Spleen (tissue), 11 donors: ENCODE data around the gene STARD7. TPM values are rescaled to one million over a fixed set of nuclear protein-coding genes. Genes with fewer than 3 reads are reported as not detected.
A peak's percentile ranks its signal among the peaks of the same experiment; 100 is the strongest.

ENCODE experiments used
- DNase-seq: peaks from one replicate; pipeline ENCODE4 v3.0.0-alpha.2; 2020
- H3K27ac ChIP-seq, 8 donors: fragments of 200-600 bp; sonication (generic) in 7 of 8; 1 replicate in 4 of 8; 2 replicates in 4 of 8; pipeline versions ENCODE4 v1.5.0 to v1.8.0; 2016 to 2021; ENCODE audit warnings: inconsistent platforms in 4 of 8, mild to moderate bottlenecking in 4 of 8, moderate library complexity in 1 of 8
- H3K27me3 ChIP-seq, 7 donors: fragments of 200-600 bp; sonication (generic) in 6 of 7; replicated peaks in 1 of 7; 1 replicate in 4 of 7; 2 replicates in 3 of 7; pipeline versions ENCODE4 v1.5.0 to v1.8.0; 2016 to 2021; ENCODE audit warnings: inconsistent platforms in 3 of 7, mild to moderate bottlenecking in 1 of 7
- H3K36me3 ChIP-seq, 6 donors: fragments of 200-600 bp; sonication (generic) in 5 of 6; 1 replicate in 4 of 6; 2 replicates in 2 of 6; pipeline versions ENCODE4 v1.5.0 to v1.8.0; 2016 to 2021; ENCODE audit warnings: inconsistent platforms in 2 of 6
- H3K4me1 ChIP-seq, 6 donors: fragments of 200-600 bp; sonication (generic) in 5 of 6; 1 replicate in 3 of 6; 2 replicates in 3 of 6; pipeline versions ENCODE4 v1.5.0 to v1.8.0; 2016 to 2021; ENCODE audit warnings: inconsistent platforms in 3 of 6
- H3K4me3 ChIP-seq, 8 donors: fragments of 200-600 bp; sonication (generic) in 7 of 8; 1 replicate in 4 of 8; 2 replicates in 4 of 8; pipeline versions ENCODE4 v1.5.0 to v1.8.0; 2016 to 2021; ENCODE audit warnings: inconsistent platforms in 4 of 8, mild to moderate bottlenecking in 4 of 8, moderate library complexity in 2 of 8
- H3K9me3 ChIP-seq, 8 donors: fragments of 200-600 bp; sonication (generic) in 7 of 8; 1 replicate in 4 of 8; 2 replicates in 4 of 8; pipeline versions ENCODE4 v1.5.0 to v1.8.0; 2016 to 2021; ENCODE audit warnings: inconsistent platforms in 4 of 8
- POLR2A ChIP-seq, 3 donors: fragments of 450-650 bp; IDR thresholded peaks; one replicate each; pipeline ENCODE4 v1.5.1; 2017; ENCODE audit warnings: antibody characterized with exemption in 3 of 3, mild to moderate bottlenecking in 1 of 3
- POLR2AphosphoS5 ChIP-seq, 3 donors: sonication (generic); formaldehyde crosslinking; IDR thresholded peaks; one replicate each; pipeline ENCODE4 v1.5.1; 2017; ENCODE audit warnings: antibody characterized with exemption in 3 of 3
- WGBS, 5 donors: extraction: QIAGEN DNeasy Blood & Tissue Kit in 3 of 5; methylation state at CpG; one replicate each; pipeline versions ENCODE4 v1.1.5 to v1.1.7; 2013 to 2018; 5-methylcytosine and 5-hydroxymethylcytosine counted together
- intact Hi-C: fragments of 100-400 bp; cut with DNase I; formaldehyde crosslinking; loops from one replicate; pipeline ENCODE4 v1.15.0; 2023; ENCODE audit warnings: low total_unique reads
- polyA plus RNA-seq, 3 donors: library from polyadenylated mRNA; stranded (reverse); fragments of 200-250 nt; gene quantifications; one replicate each; pipeline ENCODE4 v1.2.1, GENCODE V29; 2013
- total RNA-seq, 7 donors: library from RNA; depleted of rRNA in 3 of 7; stranded (reverse); fragments of >200 nt in 3 of 7; fragmentation: NEBNext Ultra II Directional in 4 of 7; extraction: Animal tissue kit (Norgen Biotek cat#: 25700) in 4 of 7; gene quantifications; one replicate each; pipeline versions ENCODE4 v1.1.0 to v1.2.1, GENCODE V29; 2016 to 2021
- TF ChIP-seq, protein P1 (sequence below), 11 experiments: fragments of 200-600 bp in 7 of 11; fragments of 450-650 bp in 4 of 11; sonication (generic) in 4 of 11; IDR thresholded peaks in 8 of 11; conservative IDR thresholded peaks in 3 of 11; 1 replicate in 7 of 11; 2 replicates in 4 of 11; pipeline versions ENCODE4 v1.4.0 to v1.8.0; 2016 to 2021; ENCODE audit warnings: antibody characterized with exemption in 11 of 11, inconsistent platforms in 4 of 11, mild to moderate bottlenecking in 1 of 11
- donor health status: healthy with polysubstance abuse.
- donor health status: DM: no; HTN: no; CAD: no; lungs with moderate emphysema.
- donor health status: DM: no; HTN: no; CAD: no.
- donor health status: Bipolar disorder and iron deficiency.
- donor health status: healthy.
- donor health status: DM: no; HTN: no; CAD: no.
- donor health status: DM: yes; HTN: yes; CAD: no.

Gene STARD7
- total and polyA plus RNA-seq, 10 donors: 45.1 to 174 (median 108) TPM

DNA sequence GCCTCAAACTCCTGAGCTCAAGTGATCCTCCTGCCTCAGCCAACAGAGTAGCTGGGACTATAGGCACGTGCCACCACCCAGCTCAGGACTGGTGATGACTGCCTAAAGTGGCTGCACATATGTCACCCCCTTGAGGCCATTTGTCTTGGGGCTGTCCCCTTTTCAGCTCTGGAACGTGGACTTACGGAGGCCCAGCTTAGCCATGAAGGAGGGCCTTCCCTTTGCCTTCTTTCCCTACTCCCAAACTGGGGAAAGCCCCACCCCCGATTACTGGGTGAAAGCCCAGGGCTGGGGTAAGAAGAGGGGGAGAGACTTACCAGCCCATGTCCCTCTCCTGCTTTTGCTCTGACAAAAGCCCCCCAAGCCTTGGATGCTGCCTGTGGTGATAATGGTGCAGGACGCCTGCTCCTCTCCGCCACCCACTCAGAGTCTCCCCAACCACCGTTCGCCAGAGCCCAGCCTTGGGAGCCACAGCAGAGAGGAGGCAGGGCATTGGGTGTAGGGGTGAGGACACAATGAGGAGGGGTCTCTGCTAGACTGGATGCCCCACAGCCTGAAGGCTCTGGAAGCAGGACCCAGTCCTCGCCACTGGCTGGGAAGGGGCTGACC, 60.9 kb downstream of the STARD7 start:
- Histone ChIP-seq H3K9me3 (no peaks in the 10 kb centered on the region), H3K4me3 (peak overlapping the region in 1 of 8 donors; percentile 52), H3K4me1 (peaks cover 27 to 86% (median 66%) of the 10 kb centered on the region in 6 donors), H3K36me3 (peaks cover 0 to 17% (median 0%) of the 10 kb centered on the region in 6 donors), H3K27ac (peak overlapping the region; percentile 74 to 95 (median 86)), H3K27me3 (no peaks in the 10 kb centered on the region)
- 65 to 84% (median 74%) methylated on average over 9 of the region's 9 CpGs for WGBS, 5 donors
- peak; percentile 80 for DNase-seq
- TF ChIP-seq POLR2AphosphoS5 (IDR thresholded peaks at IDR 0.05): no peak
- TF ChIP-seq, protein P1, sequence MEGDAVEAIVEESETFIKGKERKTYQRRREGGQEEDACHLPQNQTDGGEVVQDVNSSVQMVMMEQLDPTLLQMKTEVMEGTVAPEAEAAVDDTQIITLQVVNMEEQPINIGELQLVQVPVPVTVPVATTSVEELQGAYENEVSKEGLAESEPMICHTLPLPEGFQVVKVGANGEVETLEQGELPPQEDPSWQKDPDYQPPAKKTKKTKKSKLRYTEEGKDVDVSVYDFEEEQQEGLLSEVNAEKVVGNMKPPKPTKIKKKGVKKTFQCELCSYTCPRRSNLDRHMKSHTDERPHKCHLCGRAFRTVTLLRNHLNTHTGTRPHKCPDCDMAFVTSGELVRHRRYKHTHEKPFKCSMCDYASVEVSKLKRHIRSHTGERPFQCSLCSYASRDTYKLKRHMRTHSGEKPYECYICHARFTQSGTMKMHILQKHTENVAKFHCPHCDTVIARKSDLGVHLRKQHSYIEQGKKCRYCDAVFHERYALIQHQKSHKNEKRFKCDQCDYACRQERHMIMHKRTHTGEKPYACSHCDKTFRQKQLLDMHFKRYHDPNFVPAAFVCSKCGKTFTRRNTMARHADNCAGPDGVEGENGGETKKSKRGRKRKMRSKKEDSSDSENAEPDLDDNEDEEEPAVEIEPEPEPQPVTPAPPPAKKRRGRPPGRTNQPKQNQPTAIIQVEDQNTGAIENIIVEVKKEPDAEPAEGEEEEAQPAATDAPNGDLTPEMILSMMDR (IDR thresholded peaks at IDR 0.05 in 8 of 11, conservative IDR thresholded peaks at IDR 0.05 in 3 of 11): no peak
- TF ChIP-seq POLR2A (IDR thresholded peaks at IDR 0.05): no peak
- intact Hi-C loops: no loop called here

DNA sequence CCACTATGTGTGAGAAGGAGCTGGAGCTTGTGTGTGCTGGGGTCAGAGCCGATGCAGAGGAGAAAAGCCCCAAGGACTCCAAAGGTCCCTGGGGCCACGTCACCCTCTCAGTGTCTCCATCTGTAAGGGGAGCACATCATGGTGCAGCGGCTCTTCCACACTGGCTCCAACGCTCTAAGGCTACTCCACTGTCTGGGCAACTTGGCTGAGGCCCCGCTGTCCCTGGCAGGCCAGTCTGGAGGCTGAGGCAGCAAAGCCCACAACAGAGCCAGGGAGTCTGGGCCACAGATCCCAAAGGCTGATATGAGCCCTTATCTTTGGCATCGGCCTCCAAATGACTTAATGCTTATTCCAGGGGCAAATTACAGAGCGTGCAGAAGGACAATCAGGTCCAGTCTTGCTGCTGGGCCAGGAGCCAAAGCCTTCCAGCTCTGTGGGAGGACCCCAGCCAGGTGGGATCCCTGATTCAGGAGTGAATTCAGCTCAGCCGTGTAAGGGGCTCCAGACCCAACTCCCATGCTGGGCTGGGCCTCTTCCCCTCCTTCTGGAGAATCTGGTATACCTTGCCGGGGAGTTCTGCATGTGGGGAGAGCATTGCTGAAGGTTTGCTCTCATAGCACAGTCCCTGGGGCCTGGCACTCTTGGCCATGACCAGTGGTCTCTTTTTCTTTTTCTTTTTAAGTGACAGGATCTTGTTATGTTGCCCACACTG, 61.6 kb downstream of the STARD7 start:
- no peaks in the 10 kb centered on the region for H3K9me3 ChIP-seq
- peaks cover 0 to 24% (median 0%) of the 10 kb centered on the region in 6 donors for H3K36me3 ChIP-seq
- H3K4me1 ChIP-seq: peaks cover 27 to 86% (median 73%) of the 10 kb centered on the region in 6 donors
- TF ChIP-seq POLR2A (IDR thresholded peaks at IDR 0.05): no peak
- no peak for TF ChIP-seq POLR2AphosphoS5 (IDR thresholded peaks at IDR 0.05)
- TF ChIP-seq, protein P1 (IDR thresholded peaks at IDR 0.05 in 8 of 11, conservative IDR thresholded peaks at IDR 0.05 in 3 of 11): no peak
- peak overlapping the region; percentile 74 to 95 (median 86) for H3K27ac ChIP-seq
- 75 to 81% (median 76%) methylated on average over 8 to 9 of the region's 9 CpGs for WGBS, 5 donors
- H3K4me3 ChIP-seq: peak overlapping the region in 3 of 8 donors; percentile 67 to 91 (median 71)
- intact Hi-C loops: no loop called here
- DNase-seq: peak; percentile 68
- H3K27me3 ChIP-seq: no peaks in the 10 kb centered on the region

DNA sequence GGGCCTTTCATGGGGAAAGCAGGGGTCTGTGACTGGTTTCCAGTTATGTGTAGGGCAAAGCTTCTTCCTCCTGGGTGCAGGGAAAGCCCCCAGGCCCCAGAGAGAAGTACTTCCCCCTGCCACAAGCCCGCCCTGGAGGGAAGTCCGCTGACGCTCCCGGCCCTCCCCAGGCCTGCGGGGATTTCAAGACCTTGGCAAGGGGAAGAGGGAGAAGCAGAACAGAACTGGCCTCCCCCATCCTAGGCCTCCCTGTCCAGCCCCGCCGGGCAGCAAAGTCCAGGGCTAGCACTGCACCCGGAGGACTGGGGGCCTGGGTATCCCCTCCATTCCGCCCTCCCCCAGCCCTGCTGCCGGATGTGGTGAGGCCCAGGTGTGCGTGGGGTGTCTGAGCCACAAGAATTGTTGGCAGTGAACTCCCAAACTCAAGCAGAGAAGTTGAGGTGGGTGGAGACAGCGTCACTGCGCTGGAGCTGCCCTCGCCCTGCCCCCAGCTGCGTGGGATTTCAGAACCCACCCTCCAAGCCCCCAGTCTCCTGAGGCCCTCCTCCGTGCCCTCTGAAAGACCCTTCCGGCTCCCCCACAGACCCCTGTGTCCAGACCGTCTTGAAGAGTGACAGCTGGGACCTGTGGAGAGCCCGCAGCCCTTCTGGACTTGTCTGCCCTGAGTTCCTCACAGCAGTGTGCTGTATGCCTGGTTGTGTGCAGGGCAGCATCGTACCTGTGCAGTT, 62.3 kb downstream of the STARD7 start:
- peak overlapping the region; percentile 74 to 95 (median 86) for H3K27ac ChIP-seq
- TF ChIP-seq POLR2A (IDR thresholded peaks at IDR 0.05): no peak
- TF ChIP-seq, protein P1 (IDR thresholded peaks at IDR 0.05 in 8 of 11, conservative IDR thresholded peaks at IDR 0.05 in 3 of 11): peak in 4 of 11 experiments; percentile 15 to 32 (median 28)
- TF ChIP-seq POLR2AphosphoS5 (IDR thresholded peaks at IDR 0.05): peak; percentile 86 to 91 (median 90)
- no peaks in the 10 kb centered on the region for H3K27me3 ChIP-seq
- intact Hi-C loops: no loop called here
- peaks cover 27 to 86% (median 73%) of the 10 kb centered on the region in 6 donors for H3K4me1 ChIP-seq
- peaks cover 0 to 29% (median 0%) of the 10 kb centered on the region in 6 donors for H3K36me3 ChIP-seq
- DNase-seq: peak; percentile 95
- peak overlapping the region in 5 of 8 donors; percentile 15 to 91 (median 71) for H3K4me3 ChIP-seq
- H3K9me3 ChIP-seq: no peaks in the 10 kb centered on the region
- 17 to 26% (median 21%) methylated on average over 6 to 20 of the region's 20 CpGs for WGBS, 5 donors
